ENCODE results near the gene IGSF9B. TPM values are rescaled to one million over a fixed set of nuclear protein-coding genes. Genes with fewer than 3 reads are reported as not detected.

IGSF9B gene
- total RNA-seq, 1 donor from 2014 or later: 10.1 TPM

- peaks cover 69% of the 10 kb centered on the region for H3K4me1 ChIP-seq
- no peaks in the 10 kb centered on the region for H3K9me3 ChIP-seq
- H3K4me3 ChIP-seq: peak overlapping the region; percentile 26 to 46
- no peaks in the 10 kb centered on the region for H3K36me3 ChIP-seq
- intact Hi-C loops (cut with DNase I): loop anchor here (10.0 kb wide), 1 partner anchor 172 kb away; no protein-coding TSS in a partner anchor
- no peak for DNase-seq (ENCODE audit: extremely low spot score in 2 of 2)
- TF ChIP-seq POLR2AphosphoS5 (IDR thresholded peaks at IDR 0.05; ENCODE audit: insufficient read depth in 1 of 2, low read depth in 1 of 2): no peak
- TF ChIP-seq POLR2A (IDR thresholded peaks at IDR 0.05): no peak
- no peak for TF ChIP-seq CTCF (IDR thresholded peaks at IDR 0.05)
- peak overlapping the region; percentile 78 for H3K27ac ChIP-seq
- H3K27me3 ChIP-seq: no peaks in the 10 kb centered on the region
These were observed 4.3 kb downstream of the IGSF9B start for GRCh38 chr11:133952199-133953190.

DNA sequence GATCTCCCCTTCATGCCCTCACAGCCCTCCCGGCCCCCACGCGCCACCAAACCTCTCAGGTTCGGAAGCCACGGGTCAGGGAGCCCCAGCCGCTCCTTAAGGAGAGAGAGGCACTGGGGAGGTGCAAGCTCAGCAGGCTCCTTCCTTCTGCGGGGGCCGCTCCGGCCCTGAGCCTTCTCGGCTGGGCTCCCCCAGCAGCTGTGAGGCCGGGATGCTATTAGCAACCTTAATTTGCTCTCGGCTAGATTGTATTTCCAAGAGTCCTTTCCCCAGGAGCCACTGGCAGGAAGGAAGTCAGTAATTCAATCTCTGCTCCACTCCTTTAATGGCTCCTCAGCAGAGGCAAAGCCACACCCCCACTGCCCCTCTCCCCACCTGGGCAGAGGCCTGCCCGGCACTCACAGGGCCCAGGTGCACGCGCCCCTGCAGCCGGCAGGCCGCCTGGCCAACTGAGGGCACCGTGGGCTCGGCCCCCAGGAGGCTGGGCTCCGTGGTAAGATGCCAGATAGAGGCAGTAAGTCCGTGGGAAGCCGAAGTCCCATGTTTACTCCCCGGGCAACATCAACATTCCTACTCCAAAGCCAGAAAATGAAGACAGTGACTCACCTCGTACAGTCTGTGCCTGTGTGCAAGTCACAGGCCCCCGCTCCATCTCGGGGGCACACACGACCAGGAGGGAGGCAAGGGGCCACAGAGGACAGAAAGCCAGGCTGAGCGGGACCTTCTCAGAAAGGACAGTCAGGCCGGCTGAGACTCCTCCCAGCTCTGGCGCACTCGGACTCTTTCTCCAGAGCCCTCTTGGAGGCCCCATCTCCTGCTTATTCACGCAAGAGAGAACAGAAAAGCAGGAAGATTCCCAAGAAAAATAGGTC, 5.2 kb downstream of the IGSF9B start:
- H3K27me3 ChIP-seq: no peaks in the 10 kb centered on the region
- intact Hi-C loops (cut with DNase I): loop anchor here (10.0 kb wide), 1 partner anchor 173 kb away; no protein-coding TSS in a partner anchor
- peak overlapping the region; percentile 26 to 46 for H3K4me3 ChIP-seq
- H3K36me3 ChIP-seq: no peaks in the 10 kb centered on the region
- peaks cover 73% of the 10 kb centered on the region for H3K4me1 ChIP-seq
- no peak for DNase-seq (ENCODE audit: extremely low spot score in 2 of 2)
- peak overlapping the region; percentile 78 for H3K27ac ChIP-seq
- no peaks in the 10 kb centered on the region for H3K9me3 ChIP-seq
- TF ChIP-seq POLR2AphosphoS5 (IDR thresholded peaks at IDR 0.05; ENCODE audit: insufficient read depth in 1 of 2, low read depth in 1 of 2) (peak in 1 of 2 donors; percentile 41), POLR2A (IDR thresholded peaks at IDR 0.05) (no peak), CTCF (IDR thresholded peaks at IDR 0.05) (no peak)

- Histone ChIP-seq H3K9me3 (no peaks in the 10 kb centered on the region), H3K4me1 (peaks cover 74% of the 10 kb centered on the region), H3K27ac (peak overlapping the region; percentile 78), H3K36me3 (no peaks in the 10 kb centered on the region), H3K27me3 (no peaks in the 10 kb centered on the region), H3K4me3 (peak overlapping the region; percentile 26 to 46)
- intact Hi-C loops (cut with DNase I): loop anchor here (10.0 kb wide), 1 partner anchor 174 kb away; no protein-coding TSS in a partner anchor
- TF ChIP-seq POLR2AphosphoS5 (IDR thresholded peaks at IDR 0.05; ENCODE audit: insufficient read depth in 1 of 2, low read depth in 1 of 2) (no peak), CTCF (IDR thresholded peaks at IDR 0.05) (no peak), POLR2A (IDR thresholded peaks at IDR 0.05) (no peak)
- DNase-seq (ENCODE audit: extremely low spot score in 2 of 2): no peak
These were observed 5.9 kb downstream of the IGSF9B start for GRCh38 chr11:133950874-133951326.

DNA sequence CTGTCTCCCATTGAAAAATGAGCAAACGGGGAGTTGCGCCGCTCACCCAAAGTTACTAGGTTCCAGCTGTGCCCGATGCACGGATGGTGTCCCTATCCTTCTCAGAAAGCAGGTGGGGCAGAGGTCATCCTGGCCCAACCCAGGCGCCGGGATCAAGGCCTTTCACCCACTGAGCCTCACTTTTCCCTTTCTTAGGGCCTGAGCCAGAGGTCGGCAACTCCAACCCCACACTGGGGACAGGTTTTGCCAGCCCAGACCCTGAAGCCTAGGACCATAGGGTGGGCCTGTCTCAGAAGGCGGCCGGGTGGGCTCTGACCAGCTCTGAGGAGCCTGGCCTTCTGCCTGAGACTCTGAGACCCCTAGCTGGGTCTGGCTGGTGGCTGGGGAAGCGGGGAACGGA, 6.3 kb downstream of the IGSF9B start:
- intact Hi-C loops (cut with DNase I): loop anchor here (10.0 kb wide), 1 partner anchor 174 kb away; no protein-coding TSS in a partner anchor
- H3K9me3 ChIP-seq: no peaks in the 10 kb centered on the region
- H3K27ac ChIP-seq: peak overlapping the region; percentile 78
- DNase-seq (ENCODE audit: extremely low spot score in 2 of 2): no peak
- TF ChIP-seq POLR2A (IDR thresholded peaks at IDR 0.05): no peak
- TF ChIP-seq POLR2AphosphoS5 (IDR thresholded peaks at IDR 0.05; ENCODE audit: insufficient read depth in 1 of 2, low read depth in 1 of 2): no peak
- TF ChIP-seq CTCF (IDR thresholded peaks at IDR 0.05): no peak
- H3K27me3 ChIP-seq: no peaks in the 10 kb centered on the region
- peaks cover 74% of the 10 kb centered on the region for H3K4me1 ChIP-seq
- H3K36me3 ChIP-seq: no peaks in the 10 kb centered on the region
- peak overlapping the region; percentile 26 to 46 for H3K4me3 ChIP-seq

Measured in vagina (tissue), 2 donors.